Measurements from ENCODE around the gene TPST2. TPM values are rescaled to one million over a fixed set of nuclear protein-coding genes. Genes with fewer than 3 reads are reported as not detected.

Gene TPST2
- total RNA-seq, 1 experiment from 2014 or later, result 50.1 TPM

DNA sequence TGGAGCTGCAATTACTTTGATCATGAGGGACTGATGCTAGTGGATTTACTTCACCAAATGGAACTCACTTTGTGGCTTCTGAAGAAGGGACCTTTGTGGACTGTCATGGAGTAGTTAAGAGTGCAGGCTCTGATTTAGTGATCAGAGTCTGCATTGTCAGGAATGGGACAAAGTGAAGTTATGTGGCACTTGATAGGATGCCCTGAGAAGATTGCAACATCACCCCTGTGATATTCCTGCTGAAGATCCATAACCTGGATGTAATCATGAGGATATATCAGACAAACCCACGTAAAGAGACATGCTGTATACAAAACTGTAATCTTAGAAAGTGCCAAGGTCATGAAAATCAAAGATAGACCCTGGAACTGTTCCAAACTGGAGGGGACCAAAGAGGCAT lies 76.1 kb downstream of the TPST2 start:
- no peak overlapping the region for H2BK12ac ChIP-seq (ENCODE audit: insufficient read length, low read depth, low read length)
- H3K79me2 ChIP-seq (ENCODE audit: insufficient read depth, low read length), result peaks cover 3% of the 10 kb centered on the region; the same call in 1 of the 2 replicates
- Mint-ChIP-seq H3K27ac (no peak overlapping the region), H3K36me3 (ENCODE audit: insufficient read depth in 1 of 3, low read depth in 3 of 3) (peaks cover 9 to 16% (median 16%) of the 10 kb centered on the region in 3 experiments; a peak in 6 of 7 replicates), H3K4me3 (peak overlapping the region; percentile 100), H3K4me1 (peaks cover 20 to 24% of the 10 kb centered on the region in 2 experiments), H3K9me3 (no peaks in the 10 kb centered on the region), H3K27me3 (ENCODE audit: low read depth) (no peaks in the 10 kb centered on the region)
- H3K4ac ChIP-seq (ENCODE audit: low read depth, low read length), result no peak overlapping the region
- no peak for DNase-seq
- H2BK5ac ChIP-seq (ENCODE audit: insufficient read length, low read length), result no peak overlapping the region
- no peaks in the 10 kb centered on the region for H3K9me3 ChIP-seq (ENCODE audit: control insufficient read depth, low read depth, low read length)
- no peaks in the 10 kb centered on the region for H3K27me3 ChIP-seq (ENCODE audit: insufficient read depth, low read length)
- H3K56ac ChIP-seq (ENCODE audit: insufficient read length, low read depth, low read length), result no peak overlapping the region
- H3T11ph ChIP-seq (ENCODE audit: low read length), result no peak overlapping the region
- H2AK5ac ChIP-seq (ENCODE audit: insufficient read length, low read length), result no peak overlapping the region
- peak overlapping the region; percentile 94 for H3K4me2 ChIP-seq (ENCODE audit: insufficient read depth, insufficient read length, low read length)
- H2BK20ac ChIP-seq (ENCODE audit: low read depth, low read length, poor library complexity, severe bottlenecking), result no peak overlapping the region
- H2BK15ac ChIP-seq (ENCODE audit: low read depth, low read length), result no peak overlapping the region
- no CpG with 5 or more reads among the region's 1 CpG for WGBS (ENCODE audit: extremely low coverage, insufficient read length, low lambda C conversion rate)
- H4K20me1 ChIP-seq (ENCODE audit: control insufficient read depth, insufficient read depth, insufficient read length), result no peaks in the 10 kb centered on the region
- H3K79me1 ChIP-seq (ENCODE audit: insufficient read depth, low read depth, low read length, poor library complexity, severe bottlenecking), result no peaks in the 10 kb centered on the region
- no peak overlapping the region for H3K27ac ChIP-seq (ENCODE audit: insufficient read length, low read depth, low read length)
- no peak overlapping the region for H3K18ac ChIP-seq (ENCODE audit: insufficient read length, low read depth, low read length)
- H4K91ac ChIP-seq (ENCODE audit: insufficient read length, low read depth, low read length), result no peak overlapping the region
- no peak overlapping the region for H4K8ac ChIP-seq (replicated peaks; ENCODE audit: insufficient read length, low read depth, low read length)
- H4K5ac ChIP-seq (ENCODE audit: insufficient read length, low read depth, low read length), result no peak overlapping the region
- peak overlapping the region; percentile 15 for H3K9ac ChIP-seq (ENCODE audit: extremely low read depth, insufficient read length, low read length)
- H3K23ac ChIP-seq (ENCODE audit: insufficient read length, low read depth, low read length), result no peak overlapping the region
- H3K4me1 ChIP-seq (ENCODE audit: insufficient read depth, low read length), result peaks cover 3% of the 10 kb centered on the region
- no peak overlapping the region for H2BK120ac ChIP-seq (ENCODE audit: low read depth, low read length, poor library complexity, severe bottlenecking)
- TF ChIP-seq, protein P1, sequence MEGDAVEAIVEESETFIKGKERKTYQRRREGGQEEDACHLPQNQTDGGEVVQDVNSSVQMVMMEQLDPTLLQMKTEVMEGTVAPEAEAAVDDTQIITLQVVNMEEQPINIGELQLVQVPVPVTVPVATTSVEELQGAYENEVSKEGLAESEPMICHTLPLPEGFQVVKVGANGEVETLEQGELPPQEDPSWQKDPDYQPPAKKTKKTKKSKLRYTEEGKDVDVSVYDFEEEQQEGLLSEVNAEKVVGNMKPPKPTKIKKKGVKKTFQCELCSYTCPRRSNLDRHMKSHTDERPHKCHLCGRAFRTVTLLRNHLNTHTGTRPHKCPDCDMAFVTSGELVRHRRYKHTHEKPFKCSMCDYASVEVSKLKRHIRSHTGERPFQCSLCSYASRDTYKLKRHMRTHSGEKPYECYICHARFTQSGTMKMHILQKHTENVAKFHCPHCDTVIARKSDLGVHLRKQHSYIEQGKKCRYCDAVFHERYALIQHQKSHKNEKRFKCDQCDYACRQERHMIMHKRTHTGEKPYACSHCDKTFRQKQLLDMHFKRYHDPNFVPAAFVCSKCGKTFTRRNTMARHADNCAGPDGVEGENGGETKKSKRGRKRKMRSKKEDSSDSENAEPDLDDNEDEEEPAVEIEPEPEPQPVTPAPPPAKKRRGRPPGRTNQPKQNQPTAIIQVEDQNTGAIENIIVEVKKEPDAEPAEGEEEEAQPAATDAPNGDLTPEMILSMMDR (conservative IDR thresholded peaks at IDR 0.05), result no peak
- H3K23me2 ChIP-seq (ENCODE audit: insufficient read length, low read depth, low read length, poor library complexity, severe bottlenecking), result peaks cover 10% of the 10 kb centered on the region
- H3K14ac ChIP-seq (ENCODE audit: insufficient read depth, low read length), result no peak overlapping the region
- no peak overlapping the region for H2AFZ ChIP-seq (ENCODE audit: low read length)

Measured in H9 (cell line).